Activated naive CD4-positive, alpha-beta T cell treated with anti-CD3 and anti-CD28 coated beads, Interleukin-2, amount 10 ng/mL, durations not matched to agents 7 days and 5 days (primary cell): ENCODE measurements around the gene RNF222.

ENCODE experiments used
- CTCF ChIA-PET: fragments of 350-600 bp; sonication (Branson Sonifier 250); formaldehyde crosslinking; loops from one replicate; lab custom pipeline; 2021; ENCODE audit warnings: antibody characterized with exemption; lab: Charles Lee
- DNase-seq: peaks from one replicate; pipeline ENCODE4 v3.0.0-alpha.2; 2020
- H3K27ac Mint-ChIP-seq: one replicate; pipeline ENCODE4 v1.8.0; 2021; ENCODE audit warnings: mild to moderate bottlenecking, moderate library complexity, mixed read lengths
- H3K27me3 Mint-ChIP-seq: one replicate; pipeline ENCODE4 v1.8.0; 2021; ENCODE audit warnings: mild to moderate bottlenecking, mixed read lengths
- H3K36me3 Mint-ChIP-seq: one replicate; pipeline ENCODE4 v1.8.0; 2021; ENCODE audit warnings: mixed read lengths
- H3K4me1 Mint-ChIP-seq: one replicate; pipeline ENCODE4 v1.8.0; 2021; ENCODE audit warnings: mixed read lengths
- H3K4me3 Mint-ChIP-seq: one replicate; pipeline ENCODE4 v1.8.0; 2021; ENCODE audit warnings: mild to moderate bottlenecking, moderate library complexity, mixed read lengths
- H3K9me3 Mint-ChIP-seq: one replicate; pipeline ENCODE4 v1.8.0; 2021; ENCODE audit warnings: mixed read lengths

Gene RNF222

GRCh38 chr17:8426094-8426720 is 28.6 kb upstream of the RNF222 start:
- H3K27me3 Mint-ChIP-seq, result peaks cover 35% of the 10 kb centered on the region
- no peak overlapping the region for H3K4me3 Mint-ChIP-seq
- H3K4me1 Mint-ChIP-seq, result no peaks in the 10 kb centered on the region
- no peak overlapping the region for H3K27ac Mint-ChIP-seq
- no peaks in the 10 kb centered on the region for H3K9me3 Mint-ChIP-seq
- CTCF ChIA-PET, result interaction anchor here (2.6 kb wide), 1 partner anchor 16 kb away, joined by 8 read pairs; no protein-coding TSS in a partner anchor
- DNase-seq, result no peak
- no peaks in the 10 kb centered on the region for H3K36me3 Mint-ChIP-seq

- H3K9me3 Mint-ChIP-seq, result no peaks in the 10 kb centered on the region
- DNase-seq, result no peak
- no peaks in the 10 kb centered on the region for H3K36me3 Mint-ChIP-seq
- CTCF ChIA-PET, result interaction anchor here (2.5 kb wide), 1 partner anchor 11 kb away, joined by 16 read pairs; no protein-coding TSS in a partner anchor
- H3K4me1 Mint-ChIP-seq, result no peaks in the 10 kb centered on the region
- no peak overlapping the region for H3K27ac Mint-ChIP-seq
- H3K27me3 Mint-ChIP-seq, result peaks cover 54% of the 10 kb centered on the region
- H3K4me3 Mint-ChIP-seq, result no peak overlapping the region
Observed at GRCh38 chr17:8421571-8421970, 23.9 kb upstream of the RNF222 start.

GRCh38 chr17:8420041-8420934 is 22.7 kb upstream of the RNF222 start:
- Mint-ChIP-seq H3K27me3 (peaks cover 63% of the 10 kb centered on the region), H3K4me3 (no peak overlapping the region), H3K27ac (no peak overlapping the region), H3K4me1 (no peaks in the 10 kb centered on the region), H3K36me3 (no peaks in the 10 kb centered on the region), H3K9me3 (no peaks in the 10 kb centered on the region)
- DNase-seq, result no peak
- CTCF ChIA-PET, result interaction anchor here (2.5 kb wide), 1 partner anchor 10 kb away, joined by 16 read pairs; no protein-coding TSS in a partner anchor

- H3K4me3 Mint-ChIP-seq, result no peak overlapping the region
- no peak overlapping the region for H3K27ac Mint-ChIP-seq
- no peak for DNase-seq
- no peaks in the 10 kb centered on the region for H3K9me3 Mint-ChIP-seq
- H3K27me3 Mint-ChIP-seq, result peaks cover 66% of the 10 kb centered on the region
- CTCF ChIA-PET, result interaction anchor here (2.5 kb wide), 1 partner anchor 9 kb away, joined by 16 read pairs; no protein-coding TSS in a partner anchor
- H3K4me1 Mint-ChIP-seq, result no peaks in the 10 kb centered on the region
- H3K36me3 Mint-ChIP-seq, result no peaks in the 10 kb centered on the region
Observed at GRCh38 chr17:8419305-8419704, 21.7 kb upstream of the RNF222 start.

- no peak for DNase-seq
- peaks cover 67% of the 10 kb centered on the region for H3K27me3 Mint-ChIP-seq
- CTCF ChIA-PET, result no interaction called here
- no peaks in the 10 kb centered on the region for H3K9me3 Mint-ChIP-seq
- H3K4me1 Mint-ChIP-seq, result peaks cover 2% of the 10 kb centered on the region
- H3K4me3 Mint-ChIP-seq, result no peak overlapping the region
- no peaks in the 10 kb centered on the region for H3K36me3 Mint-ChIP-seq
- no peak overlapping the region for H3K27ac Mint-ChIP-seq
Observed at GRCh38 chr17:8418471-8418870, 20.8 kb upstream of the RNF222 start.

GRCh38 chr17:8417806-8418205 is 20.2 kb upstream of the RNF222 start:
- CTCF ChIA-PET, result no interaction called here
- H3K4me3 Mint-ChIP-seq, result no peak overlapping the region
- no peaks in the 10 kb centered on the region for H3K9me3 Mint-ChIP-seq
- H3K27me3 Mint-ChIP-seq, result peaks cover 70% of the 10 kb centered on the region
- DNase-seq, result no peak
- peaks cover 8% of the 10 kb centered on the region for H3K4me1 Mint-ChIP-seq
- no peaks in the 10 kb centered on the region for H3K36me3 Mint-ChIP-seq
- H3K27ac Mint-ChIP-seq, result no peak overlapping the region

GRCh38 chr17:8413938-8414337 is 16.3 kb upstream of the RNF222 start:
- no peak overlapping the region for H3K27ac Mint-ChIP-seq
- CTCF ChIA-PET, result no interaction called here
- H3K27me3 Mint-ChIP-seq, result peaks cover 79% of the 10 kb centered on the region
- H3K9me3 Mint-ChIP-seq, result no peaks in the 10 kb centered on the region
- DNase-seq, result no peak
- H3K36me3 Mint-ChIP-seq, result no peaks in the 10 kb centered on the region
- peaks cover 14% of the 10 kb centered on the region for H3K4me1 Mint-ChIP-seq
- H3K4me3 Mint-ChIP-seq, result no peak overlapping the region

GRCh38 chr17:8413328-8413727 is 15.7 kb upstream of the RNF222 start:
- Mint-ChIP-seq H3K4me1 (peaks cover 19% of the 10 kb centered on the region), H3K9me3 (no peaks in the 10 kb centered on the region), H3K36me3 (no peaks in the 10 kb centered on the region), H3K27ac (no peak overlapping the region), H3K27me3 (peaks cover 77% of the 10 kb centered on the region), H3K4me3 (no peak overlapping the region)
- no peak for DNase-seq
- CTCF ChIA-PET, result no interaction called here

GRCh38 chr17:8412089-8412488 is 14.5 kb upstream of the RNF222 start:
- no peak overlapping the region for H3K4me3 Mint-ChIP-seq
- H3K27me3 Mint-ChIP-seq, result peaks cover 69% of the 10 kb centered on the region
- H3K4me1 Mint-ChIP-seq, result peaks cover 21% of the 10 kb centered on the region
- H3K9me3 Mint-ChIP-seq, result no peaks in the 10 kb centered on the region
- no peak overlapping the region for H3K27ac Mint-ChIP-seq
- H3K36me3 Mint-ChIP-seq, result no peaks in the 10 kb centered on the region
- CTCF ChIA-PET, result interaction anchor here (1.0 to 3.0 kb wide), 4 partner anchors 8 to 373 kb away, joined by 3 to 16 read pairs (median 10); no protein-coding TSS in a partner anchor
- no peak for DNase-seq

- H3K9me3 Mint-ChIP-seq, result no peaks in the 10 kb centered on the region
- no peak overlapping the region for H3K4me3 Mint-ChIP-seq
- no peaks in the 10 kb centered on the region for H3K36me3 Mint-ChIP-seq
- peaks cover 56% of the 10 kb centered on the region for H3K27me3 Mint-ChIP-seq
- no peak for DNase-seq
- CTCF ChIA-PET, result interaction anchor here (0.7 to 3.0 kb wide), 14 partner anchors 10 to 489 kb away, joined by 3 to 16 read pairs (median 4); partner anchors contain the start of gene RNF222
- H3K4me1 Mint-ChIP-seq, result peaks cover 21% of the 10 kb centered on the region
- H3K27ac Mint-ChIP-seq, result no peak overlapping the region
Observed at GRCh38 chr17:8410883-8411238, 13.2 kb upstream of the RNF222 start.

- Mint-ChIP-seq H3K9me3 (no peaks in the 10 kb centered on the region), H3K4me3 (no peak overlapping the region)
Observed at GRCh38 chr17:8409966-8410882, 12.6 kb upstream of the RNF222 start.

GRCh38 chr17:8408371-8408770 is 10.7 kb upstream of the RNF222 start:
- DNase-seq, result no peak
- H3K4me3 Mint-ChIP-seq, result no peak overlapping the region
- CTCF ChIA-PET, result interaction anchor here (1.8 kb wide), 1 partner anchor 334 kb away, joined by 3 read pairs; no protein-coding TSS in a partner anchor
- H3K9me3 Mint-ChIP-seq, result no peaks in the 10 kb centered on the region
- peaks cover 42% of the 10 kb centered on the region for H3K27me3 Mint-ChIP-seq
- peaks cover 17% of the 10 kb centered on the region for H3K4me1 Mint-ChIP-seq
- H3K27ac Mint-ChIP-seq, result peak overlapping the region; percentile 2
- no peaks in the 10 kb centered on the region for H3K36me3 Mint-ChIP-seq

More at GRCh38 chr17:8409966-8410882, 12.6 kb upstream of the RNF222 start:
- peak; percentile 88 for DNase-seq
- H3K4me1 Mint-ChIP-seq, result peaks cover 21% of the 10 kb centered on the region
- no peak overlapping the region for H3K27ac Mint-ChIP-seq
- H3K36me3 Mint-ChIP-seq, result no peaks in the 10 kb centered on the region
- peaks cover 50% of the 10 kb centered on the region for H3K27me3 Mint-ChIP-seq
- CTCF ChIA-PET, result interaction anchor here (0.5 to 3.0 kb wide), 28 partner anchors 10 to 732 kb away, joined by 3 to 16 read pairs (median 3); partner anchors contain the start of genes KRABD2, PIK3R6 and RNF222

GRCh38 chr17:8406174-8406573 is 8.5 kb upstream of the RNF222 start:
- CTCF ChIA-PET, result no interaction called here
- Mint-ChIP-seq H3K27me3 (peaks cover 36% of the 10 kb centered on the region), H3K4me1 (peaks cover 11% of the 10 kb centered on the region), H3K9me3 (no peaks in the 10 kb centered on the region), H3K36me3 (no peaks in the 10 kb centered on the region), H3K27ac (no peak overlapping the region), H3K4me3 (no peak overlapping the region)
- no peak for DNase-seq
